HG03439 (cell line): ENCODE measurements around the gene RYR3.
A peak's percentile ranks its signal among the peaks of the same experiment; 100 is the strongest.

Experiments used
- ATAC-seq: cut with Tn5 transposase; IDR thresholded peaks from one replicate; pipeline ENCODE4 v1.9.1; 2021; ENCODE audit warnings: mild to moderate bottlenecking, moderate library complexity; ENCODE audit not compliant: unreplicated experiment

The RYR3 gene

GRCh38 chr15:33858836-33859235 is 548.1 kb downstream of the RYR3 start:
- no peak for ATAC-seq

DNA sequence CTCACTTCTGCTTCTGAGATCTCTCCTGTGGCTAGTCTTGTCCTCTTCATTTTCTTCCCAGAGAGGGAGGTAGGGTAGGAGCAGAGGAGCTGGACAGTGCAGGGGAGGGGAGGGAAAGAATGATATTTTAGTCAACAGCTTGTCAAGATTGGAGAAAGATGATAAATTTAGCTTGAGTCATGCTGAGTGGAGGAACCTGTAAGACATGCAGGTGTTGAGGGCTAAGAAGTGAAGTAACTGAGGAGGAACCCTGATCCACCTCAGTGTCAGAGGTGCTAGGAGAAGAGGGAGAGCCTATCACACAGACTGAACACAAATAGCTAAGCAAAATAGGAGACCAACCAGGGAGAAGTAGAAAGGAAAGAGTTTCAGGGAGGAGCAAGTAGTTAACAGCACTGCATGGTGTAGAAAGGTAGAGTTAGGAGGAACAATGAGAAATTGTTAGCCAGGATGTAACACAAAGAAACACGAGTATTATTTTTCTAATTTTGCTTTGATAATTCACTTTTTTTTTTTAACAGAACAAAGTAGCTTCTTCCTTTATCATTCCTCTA is 549.3 kb downstream of the RYR3 start:
- no peak for ATAC-seq

DNA sequence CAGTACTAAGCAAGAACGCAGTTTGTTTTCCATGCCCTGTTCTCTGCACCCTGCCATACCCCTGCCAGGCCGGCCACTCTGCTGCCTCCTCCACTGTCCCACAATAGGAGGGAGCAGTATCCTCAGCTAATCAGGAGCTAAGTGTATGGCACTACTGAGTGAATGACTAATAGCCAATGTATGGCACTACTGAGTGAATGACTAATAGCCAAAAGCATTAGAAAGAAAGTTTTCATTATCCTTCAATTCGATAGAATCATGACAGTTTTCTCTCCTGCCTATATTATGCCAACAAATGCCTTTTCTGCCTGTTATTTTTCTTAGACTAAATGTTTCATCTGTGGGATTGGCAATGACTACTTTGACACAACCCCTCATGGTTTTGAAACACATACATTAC is 550.0 kb downstream of the RYR3 start:
- no peak for ATAC-seq

- no peak for ATAC-seq
Observed at GRCh38 chr15:33864360-33865075, 553.8 kb downstream of the RYR3 start.

DNA sequence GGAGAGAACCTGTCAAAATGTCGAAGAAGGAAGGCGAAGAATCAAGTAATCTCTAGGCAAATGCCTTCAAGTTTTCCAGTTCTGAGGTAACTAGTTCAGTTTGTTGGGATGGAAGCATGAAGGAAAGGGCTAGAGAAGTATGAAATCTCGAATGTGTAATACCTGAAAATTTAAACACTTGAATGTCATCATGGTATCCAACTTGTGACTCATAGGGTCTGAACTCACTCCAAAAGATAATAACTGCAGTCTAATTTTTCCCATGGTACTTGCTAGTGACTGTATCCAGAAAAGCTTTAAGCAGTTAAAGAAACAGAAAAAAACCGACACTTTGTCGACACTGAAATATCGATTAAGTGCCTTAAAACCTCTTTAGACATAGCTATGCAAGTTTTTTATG is 554.6 kb downstream of the RYR3 start:
- no peak for ATAC-seq

DNA sequence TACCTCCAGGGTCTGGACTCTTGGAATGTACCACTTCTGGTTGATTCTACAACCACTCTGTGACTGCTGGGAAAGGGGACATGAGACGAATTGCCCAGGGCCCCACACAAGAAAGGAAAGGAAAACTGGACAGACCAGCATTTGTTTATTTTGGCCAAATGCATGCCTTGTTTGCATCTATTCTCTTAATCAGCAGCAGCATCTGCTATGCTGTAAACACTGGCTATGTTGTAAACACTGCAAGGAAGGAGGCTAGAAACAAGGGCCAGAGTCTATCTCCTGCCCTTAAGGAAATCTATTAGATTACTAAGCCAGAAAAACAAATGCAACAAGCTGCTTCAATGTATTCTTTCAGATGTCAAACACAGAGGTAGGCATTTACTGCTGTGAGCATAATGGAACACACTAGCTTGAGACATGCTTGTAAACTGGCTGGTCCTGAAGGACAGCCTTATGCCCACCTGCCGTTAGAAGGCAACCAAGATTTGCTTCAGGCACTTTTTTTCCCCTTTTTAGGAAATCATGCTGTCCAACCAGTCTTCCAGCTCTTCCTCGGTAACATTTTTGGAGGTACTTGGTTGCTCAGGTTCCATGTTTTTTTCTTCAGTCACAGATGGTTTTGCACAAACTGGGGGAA is 555.5 kb downstream of the RYR3 start:
- no peak for ATAC-seq

- ATAC-seq = no peak
Observed at GRCh38 chr15:33871980-33872379, 561.2 kb downstream of the RYR3 start.

DNA sequence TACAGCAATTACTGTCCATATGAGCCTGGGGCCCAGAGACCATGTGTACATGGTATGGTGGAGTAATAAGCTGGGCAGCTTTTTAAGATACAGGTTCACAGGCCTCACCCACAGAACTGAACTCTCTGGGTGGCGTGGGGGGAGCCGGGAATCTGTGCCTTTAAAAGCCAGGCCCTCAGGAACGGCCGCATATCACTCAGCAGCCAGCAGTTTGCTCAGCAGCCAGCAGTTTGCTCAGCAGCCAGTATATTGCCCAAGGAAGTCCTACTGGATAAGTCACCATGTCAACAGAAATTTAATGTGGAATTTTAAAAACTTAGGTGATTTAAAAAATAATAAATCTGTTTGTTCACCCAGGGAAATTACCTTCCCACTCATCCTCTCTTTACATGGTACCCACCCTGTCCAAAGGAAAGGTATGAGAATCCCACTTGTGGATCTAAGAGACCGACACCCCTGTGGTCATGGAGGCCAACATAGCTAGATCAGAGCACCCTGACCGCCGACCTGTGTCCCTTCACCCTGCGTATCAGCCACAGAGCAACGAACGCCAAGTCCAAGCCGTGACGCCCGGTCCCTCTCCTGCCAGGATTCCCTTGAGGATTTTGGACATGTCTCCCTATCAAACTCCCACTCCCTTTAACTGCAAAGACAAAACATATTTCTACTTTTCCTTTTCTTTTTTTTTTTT is 561.8 kb downstream of the RYR3 start:
- no peak for ATAC-seq

GRCh38 chr15:33874156-33874555 is 563.4 kb downstream of the RYR3 start:
- no peak for ATAC-seq

DNA sequence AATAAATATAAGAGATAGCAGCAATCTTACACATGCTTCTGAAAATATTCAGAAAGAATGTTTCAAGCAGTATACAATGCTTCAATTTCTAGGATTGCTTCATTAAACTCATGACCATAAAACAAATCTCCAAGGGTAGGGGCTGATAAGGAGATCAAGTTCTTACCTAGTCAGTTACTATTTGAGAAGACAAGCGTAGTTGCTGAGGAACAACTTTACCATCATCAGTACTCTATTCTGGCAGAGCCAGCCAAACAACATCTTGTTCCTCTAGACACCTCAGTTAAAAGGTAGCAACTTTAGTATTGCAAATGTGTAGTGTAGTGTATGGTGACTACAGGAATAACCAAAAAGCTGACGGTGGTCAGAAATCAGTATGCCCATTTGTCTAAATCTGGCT is 572.2 kb downstream of the RYR3 start:
- ATAC-seq = no peak

- no peak for ATAC-seq
Observed at GRCh38 chr15:33888176-33888575, 577.4 kb downstream of the RYR3 start.

DNA sequence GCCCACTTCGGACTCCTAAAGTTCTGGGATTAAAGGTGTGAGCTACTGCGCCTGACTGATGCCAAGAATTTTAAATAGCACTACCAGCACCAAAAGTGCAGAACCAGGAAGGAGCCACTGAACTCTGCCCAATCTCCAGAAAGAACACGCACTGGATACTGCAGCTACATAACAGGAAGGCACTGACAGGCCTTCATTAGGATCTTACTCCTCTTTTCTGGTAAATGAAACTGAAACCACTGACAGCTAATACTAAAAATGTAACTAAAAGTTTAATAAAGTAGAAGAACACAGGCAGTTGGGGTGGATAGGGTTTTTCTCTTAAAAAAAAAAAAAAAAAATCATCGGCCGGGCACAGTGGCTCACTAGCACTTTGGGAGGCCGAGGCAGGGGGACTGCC is 583.4 kb downstream of the RYR3 start:
- ATAC-seq = peak; percentile 64

DNA sequence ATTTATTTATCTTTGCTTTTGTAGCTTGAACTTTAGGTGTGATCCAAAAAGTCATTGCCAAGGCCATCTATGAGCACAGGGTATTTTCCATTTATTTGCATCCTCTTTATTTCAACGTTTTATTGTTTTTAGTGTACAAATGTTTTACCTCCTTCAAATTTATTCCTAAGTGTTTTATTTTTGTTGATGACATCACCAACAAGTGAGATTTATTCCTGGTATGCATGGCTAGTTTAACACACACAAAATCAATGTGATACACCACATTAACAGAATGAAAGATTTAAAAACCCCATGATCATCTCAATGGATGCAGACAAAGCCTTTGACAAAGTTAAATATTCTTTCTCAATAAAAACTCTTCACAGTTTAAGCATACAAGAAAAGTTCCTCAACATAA is 591.3 kb downstream of the RYR3 start:
- no peak for ATAC-seq

DNA sequence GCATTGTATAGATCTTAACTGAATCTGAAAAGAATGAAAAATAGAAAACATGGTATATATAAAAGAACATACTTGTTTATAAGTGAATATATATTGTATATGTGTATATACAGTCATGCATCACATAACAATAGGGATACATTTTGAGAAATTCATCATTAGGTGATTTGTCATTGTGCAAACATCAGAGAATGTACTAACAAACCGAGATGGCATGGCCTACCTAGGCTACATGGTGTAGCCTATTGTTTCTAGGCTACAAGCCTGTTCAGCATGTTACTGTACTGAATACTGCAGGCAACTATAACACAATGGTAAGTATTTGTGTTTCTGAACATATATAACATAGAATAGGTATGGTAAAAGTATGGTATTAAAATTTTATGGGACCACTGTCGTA is 592.9 kb downstream of the RYR3 start:
- ATAC-seq = no peak

GRCh38 chr15:33907326-33907725 is 596.6 kb downstream of the RYR3 start:
- ATAC-seq = no peak

- no peak for ATAC-seq
Observed at GRCh38 chr15:33908406-33908805, 597.6 kb downstream of the RYR3 start.

DNA sequence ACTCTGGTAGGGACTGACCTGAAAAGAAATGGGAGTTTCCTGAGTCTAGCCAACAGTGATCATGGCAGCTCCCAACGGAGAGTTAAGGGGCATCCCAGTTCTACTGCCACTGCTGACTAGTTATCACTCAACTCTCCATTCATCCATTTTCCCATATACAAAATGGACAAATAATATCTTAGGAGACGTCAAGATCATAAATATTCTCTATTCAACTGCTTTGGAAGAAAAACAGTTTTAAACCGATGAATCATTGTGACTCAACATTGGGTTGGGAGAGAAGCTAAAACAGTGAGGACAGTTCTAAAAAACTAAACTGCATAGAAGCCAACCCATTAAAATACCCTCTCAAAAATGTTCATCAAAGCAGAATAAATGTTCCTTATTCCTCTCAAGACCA is 600.0 kb downstream of the RYR3 start:
- ATAC-seq = no peak

GRCh38 chr15:33912326-33912725 is 601.6 kb downstream of the RYR3 start:
- no peak for ATAC-seq

DNA sequence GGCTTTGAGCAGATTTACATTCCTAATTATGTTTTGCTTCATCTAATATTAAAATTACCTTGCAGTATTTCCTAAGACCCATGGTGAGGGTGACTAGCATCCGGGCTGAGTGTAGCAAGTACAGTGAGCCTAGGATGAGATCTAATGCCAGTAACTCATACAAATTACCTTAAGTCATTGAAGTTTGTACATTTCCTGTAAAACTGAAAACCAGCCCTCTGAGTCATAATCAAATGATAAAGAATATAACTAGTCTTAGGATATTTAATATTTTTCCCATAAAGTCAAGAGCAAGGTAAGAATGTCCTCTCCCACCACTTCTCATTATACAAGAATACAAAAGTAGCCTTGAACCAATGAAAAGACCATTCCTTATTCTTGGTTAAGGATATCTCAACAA is 602.7 kb downstream of the RYR3 start:
- no peak for ATAC-seq
